OCI-LY1 (cell line): ENCODE data around the gene DENND11.

ENCODE experiments used
- CTCF ChIP-seq: fragments of 200-600 bp; sonication (generic), shearing (Covaris generic); IDR thresholded peaks from 2 replicates; pipeline ENCODE4 v1.5.1; 2017; ENCODE audit warnings: mild to moderate bottlenecking, antibody characterized with exemption, low read length, moderate library complexity, mixed read lengths
- EZH2 ChIP-seq: fragments of 200-600 bp; sonication (generic), shearing (Covaris generic); IDR thresholded peaks from 2 replicates; pipeline ENCODE4 v1.8.0; 2017; ENCODE audit warnings: borderline replicate concordance, mixed run types, mild to moderate bottlenecking, antibody characterized with exemption, low read length, moderate library complexity, mixed read lengths

GRCh38 chr7:141748396-141748795 lies 46.4 kb upstream of the DENND11 start:
- TF ChIP-seq EZH2: no peak
- no peak for TF ChIP-seq CTCF
